ENCODE measurements around the gene ZNF710.

DNA sequence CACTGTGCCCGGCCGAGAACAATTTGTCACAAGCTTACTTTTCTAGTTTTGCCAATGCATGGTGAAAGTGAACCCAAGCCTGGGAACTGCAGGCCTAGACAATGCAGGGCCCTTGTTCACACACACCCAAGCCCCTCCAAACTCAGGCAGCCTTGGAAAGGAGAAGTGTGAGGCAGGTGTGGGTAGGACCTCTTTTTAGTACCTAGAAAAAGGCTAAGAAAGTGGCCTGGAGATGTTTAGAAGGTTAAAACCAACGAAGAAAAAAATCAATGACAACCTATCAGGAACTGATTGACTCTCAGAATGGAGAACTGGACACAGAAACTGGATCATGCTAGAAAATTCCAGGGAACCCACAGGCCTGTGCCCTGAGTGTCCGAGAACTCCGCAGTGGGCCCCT is 82.3 kb downstream of the ZNF710 start:
- TF ChIP-seq, protein P1, sequence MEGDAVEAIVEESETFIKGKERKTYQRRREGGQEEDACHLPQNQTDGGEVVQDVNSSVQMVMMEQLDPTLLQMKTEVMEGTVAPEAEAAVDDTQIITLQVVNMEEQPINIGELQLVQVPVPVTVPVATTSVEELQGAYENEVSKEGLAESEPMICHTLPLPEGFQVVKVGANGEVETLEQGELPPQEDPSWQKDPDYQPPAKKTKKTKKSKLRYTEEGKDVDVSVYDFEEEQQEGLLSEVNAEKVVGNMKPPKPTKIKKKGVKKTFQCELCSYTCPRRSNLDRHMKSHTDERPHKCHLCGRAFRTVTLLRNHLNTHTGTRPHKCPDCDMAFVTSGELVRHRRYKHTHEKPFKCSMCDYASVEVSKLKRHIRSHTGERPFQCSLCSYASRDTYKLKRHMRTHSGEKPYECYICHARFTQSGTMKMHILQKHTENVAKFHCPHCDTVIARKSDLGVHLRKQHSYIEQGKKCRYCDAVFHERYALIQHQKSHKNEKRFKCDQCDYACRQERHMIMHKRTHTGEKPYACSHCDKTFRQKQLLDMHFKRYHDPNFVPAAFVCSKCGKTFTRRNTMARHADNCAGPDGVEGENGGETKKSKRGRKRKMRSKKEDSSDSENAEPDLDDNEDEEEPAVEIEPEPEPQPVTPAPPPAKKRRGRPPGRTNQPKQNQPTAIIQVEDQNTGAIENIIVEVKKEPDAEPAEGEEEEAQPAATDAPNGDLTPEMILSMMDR (conservative IDR thresholded peaks at IDR 0.05; ENCODE audit: low read depth in 2 of 2): no peak
- no peak for TF ChIP-seq ZNF114 (CRISPR knock-in tag; IDR thresholded peaks at IDR 0.05)
- TF ChIP-seq POLR2AphosphoS5 (IDR thresholded peaks at IDR 0.05; ENCODE audit: low read depth): no peak
- no peak for TF ChIP-seq EZH2 (IDR thresholded peaks at IDR 0.05; ENCODE audit: low read depth, unreplicated experiment)
- no peak for TF ChIP-seq EZH2phosphoT487 (IDR thresholded peaks at IDR 0.05; ENCODE audit: unreplicated experiment)
- TF ChIP-seq, protein P2, sequence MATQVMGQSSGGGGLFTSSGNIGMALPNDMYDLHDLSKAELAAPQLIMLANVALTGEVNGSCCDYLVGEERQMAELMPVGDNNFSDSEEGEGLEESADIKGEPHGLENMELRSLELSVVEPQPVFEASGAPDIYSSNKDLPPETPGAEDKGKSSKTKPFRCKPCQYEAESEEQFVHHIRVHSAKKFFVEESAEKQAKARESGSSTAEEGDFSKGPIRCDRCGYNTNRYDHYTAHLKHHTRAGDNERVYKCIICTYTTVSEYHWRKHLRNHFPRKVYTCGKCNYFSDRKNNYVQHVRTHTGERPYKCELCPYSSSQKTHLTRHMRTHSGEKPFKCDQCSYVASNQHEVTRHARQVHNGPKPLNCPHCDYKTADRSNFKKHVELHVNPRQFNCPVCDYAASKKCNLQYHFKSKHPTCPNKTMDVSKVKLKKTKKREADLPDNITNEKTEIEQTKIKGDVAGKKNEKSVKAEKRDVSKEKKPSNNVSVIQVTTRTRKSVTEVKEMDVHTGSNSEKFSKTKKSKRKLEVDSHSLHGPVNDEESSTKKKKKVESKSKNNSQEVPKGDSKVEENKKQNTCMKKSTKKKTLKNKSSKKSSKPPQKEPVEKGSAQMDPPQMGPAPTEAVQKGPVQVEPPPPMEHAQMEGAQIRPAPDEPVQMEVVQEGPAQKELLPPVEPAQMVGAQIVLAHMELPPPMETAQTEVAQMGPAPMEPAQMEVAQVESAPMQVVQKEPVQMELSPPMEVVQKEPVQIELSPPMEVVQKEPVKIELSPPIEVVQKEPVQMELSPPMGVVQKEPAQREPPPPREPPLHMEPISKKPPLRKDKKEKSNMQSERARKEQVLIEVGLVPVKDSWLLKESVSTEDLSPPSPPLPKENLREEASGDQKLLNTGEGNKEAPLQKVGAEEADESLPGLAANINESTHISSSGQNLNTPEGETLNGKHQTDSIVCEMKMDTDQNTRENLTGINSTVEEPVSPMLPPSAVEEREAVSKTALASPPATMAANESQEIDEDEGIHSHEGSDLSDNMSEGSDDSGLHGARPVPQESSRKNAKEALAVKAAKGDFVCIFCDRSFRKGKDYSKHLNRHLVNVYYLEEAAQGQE (IDR thresholded peaks at IDR 0.05; ENCODE audit: unreplicated experiment): no peak
- TF ChIP-seq JUNB (IDR thresholded peaks at IDR 0.05; ENCODE audit: unreplicated experiment): no peak
- TF ChIP-seq CREB1 (CRISPR knock-in tag; IDR thresholded peaks at IDR 0.05; ENCODE audit: low read depth): no peak
- TF ChIP-seq ZNF331 (CRISPR knock-in tag; IDR thresholded peaks at IDR 0.05; ENCODE audit: low read depth): no peak
